Measurements from ENCODE around the gene CAPN13.

DNA sequence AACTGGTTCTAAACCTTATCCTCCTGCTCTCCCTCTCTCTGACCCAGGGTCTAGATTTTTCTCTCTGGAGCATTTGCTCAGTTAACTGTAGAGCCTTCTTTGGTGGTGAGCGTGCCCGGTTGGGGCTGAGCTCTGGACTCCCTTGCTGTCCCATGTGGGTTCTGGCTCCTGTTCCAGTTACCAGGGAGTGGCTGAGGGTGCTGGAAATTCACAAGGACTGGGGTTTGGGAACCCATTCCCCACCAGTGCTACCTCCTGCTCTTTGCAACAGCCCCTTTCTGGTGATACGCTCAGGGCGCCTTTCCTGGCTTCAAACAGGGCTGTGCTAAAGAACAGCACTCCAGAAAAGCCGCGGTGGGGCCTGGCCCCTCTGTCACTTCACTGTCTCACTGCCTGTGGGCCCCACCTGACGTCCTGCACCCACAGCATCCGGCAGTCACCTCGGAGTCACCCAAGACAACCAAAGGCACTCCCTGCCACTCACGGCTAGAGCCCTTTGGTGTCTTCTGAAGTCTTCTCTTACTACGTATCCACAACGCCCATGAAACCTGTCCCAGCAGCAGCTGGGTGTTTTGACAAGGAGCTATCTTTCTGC lies 41.3 kb downstream of the CAPN13 start:
- TF ChIP-seq CTCF (IDR thresholded peaks at IDR 0.05), result no peak
- no peak for TF ChIP-seq POLR2A (IDR thresholded peaks at IDR 0.05)
